HepG2 (cell line): Measurements from ENCODE around the gene CD46. TPM values are rescaled to one million over a fixed set of nuclear protein-coding genes. Genes with fewer than 3 reads are reported as not detected.

Experiments
- ATAC-seq: fragments of 200-7000 bp; cut with Tn5 transposase; 3 replicates; pipeline ENCODE4 v1.9.1; 2020; ENCODE audit warnings: mild to moderate bottlenecking, moderate library complexity
- BruUV-seq: library from RNA; stranded (reverse); fragments of 400-500 nt; replicated peaks from 2 replicates; lab custom pipeline; 2021; lab: Mats Ljungman, UMichigan
- CTCF ChIA-PET: fragments of 300-600 bp; formaldehyde crosslinking; extraction: SDS; loops from one replicate; lab custom pipeline; 2021; ENCODE audit warnings: low total read pairs, inconsistent platforms, low intra/inter-chr PET ratio; lab: Yijun Ruan, JAX
- POLR2A ChIA-PET: fragments of 350-600 bp; sonication (Branson Sonifier 250); formaldehyde crosslinking; loops from one replicate; lab custom pipeline; 2020; ENCODE audit warnings: antibody characterized with exemption, inconsistent platforms; lab: Yijun Ruan, JAX
- DNase-seq: peaks from one replicate; pipeline ENCODE4 v3.0.0-alpha.2; 2015; ENCODE audit warnings: low spot score
- FAIRE-seq: peaks from 3 replicates; lab custom pipeline; 2011; peaks lifted over from hg19 to GRCh38; lab: Jason Lieb, UNC
- H2AFZ ChIP-seq: one replicate; pipeline ENCODE4 v1.6.1; 2011; ENCODE audit warnings: low read length, inconsistent platforms
- H3K27ac ChIP-seq: fragments of 300-600 bp; 3 replicates; pipeline ENCODE4 v1.8.0; 2011; ENCODE audit warnings: mixed run types, mild to moderate bottlenecking, mixed read lengths, low read length, inconsistent platforms; ENCODE audit not compliant: insufficient read depth; ENCODE audit errors: extremely low read length
- H3K27me3 ChIP-seq, 2 experiments: fragments of 200-600 bp in 1 of 2; 2 replicates in 1 of 2; 3 replicates in 1 of 2; pipeline versions ENCODE4 v1.6.0 to v1.8.0; 2011; ENCODE audit warnings: low read length in 2 of 2, mild to moderate bottlenecking in 2 of 2, moderate library complexity in 2 of 2, inconsistent platforms in 1 of 2; ENCODE audit not compliant: insufficient read depth in 2 of 2, control insufficient read depth in 1 of 2
- H3K36me3 ChIP-seq, 2 experiments: fragments of 200-600 bp in 1 of 2; replicated peaks in 1 of 2; 2 replicates in 1 of 2; 3 replicates in 1 of 2; pipeline versions ENCODE4 v1.5.1 to v1.8.0; 2011; ENCODE audit warnings: low read length in 2 of 2, inconsistent platforms in 1 of 2; ENCODE audit not compliant: insufficient read depth in 2 of 2, control insufficient read depth in 1 of 2
- H3K4me1 ChIP-seq: 2 replicates; pipeline ENCODE4 v1.5.1; 2012; ENCODE audit warnings: low read length, inconsistent platforms; ENCODE audit not compliant: insufficient read depth
- H3K4me2 ChIP-seq: 2 replicates; pipeline ENCODE4 v1.6.0; 2011; ENCODE audit warnings: low read depth, low read length, inconsistent platforms
- H3K4me3 ChIP-seq, 3 experiments: fragments of 200-600 bp in 1 of 3; sonication (generic), shearing (Covaris generic) in 1 of 3; replicated peaks in 1 of 3; 2 replicates each; pipeline ENCODE4 v1.5.1; 2011 to 2016; ENCODE audit warnings: low read length in 3 of 3, inconsistent platforms in 2 of 3, low read depth in 2 of 3, mild to moderate bottlenecking in 2 of 3, control low read depth in 1 of 3, mixed read lengths in 1 of 3; ENCODE audit not compliant: insufficient read depth in 1 of 3
- H3K79me2 ChIP-seq: one replicate; pipeline ENCODE4 v1.6.1; 2011; ENCODE audit warnings: low read length, inconsistent platforms; ENCODE audit not compliant: insufficient read depth
- H3K9ac ChIP-seq: 2 replicates; pipeline ENCODE4 v1.6.0; 2011; ENCODE audit warnings: mild to moderate bottlenecking, low read depth, low read length, inconsistent platforms; ENCODE audit not compliant: insufficient read depth
- H3K9me3 ChIP-seq: 2 replicates; pipeline ENCODE4 v1.5.1; 2012; ENCODE audit warnings: mild to moderate bottlenecking, low read length
- H4K20me1 ChIP-seq: 2 replicates; pipeline ENCODE4 v1.6.0; 2011; ENCODE audit warnings: inconsistent platforms, mild to moderate bottlenecking, low read length, moderate library complexity; ENCODE audit not compliant: insufficient read depth
- ATF7 ChIP-seq, 2 experiments: fragments of 450-650 bp in 1 of 2; sonication (generic) in 1 of 2; formaldehyde crosslinking in 1 of 2; IDR thresholded peaks; 2 replicates each; pipeline versions ENCODE4 v1.4.0 to v1.6.1; 2016 to 2020; ENCODE audit warnings: antibody characterized with exemption in 1 of 2, mild to moderate bottlenecking in 1 of 2, missing genetic modification reagents in 1 of 2
- FLYWCH1 ChIP-seq: sonication (generic); formaldehyde crosslinking; IDR thresholded peaks from 2 replicates; pipeline ENCODE4 v1.8.1; 2023; ENCODE audit warnings: mild to moderate bottlenecking, missing genetic modification reagents
- MXD4 ChIP-seq: IDR thresholded peaks from 2 replicates; pipeline ENCODE4 v1.6.1; 2016; ENCODE audit warnings: mild to moderate bottlenecking, missing biosample characterization, missing genetic modification reagents
- WGBS: methylation state at CpG from one replicate; pipeline ENCODE4 v1.1.6; 2017; ENCODE audit warnings: low lambda C conversion rate; 5-methylcytosine and 5-hydroxymethylcytosine counted together
- in situ Hi-C: cut with HindIII; loops from 2 replicates; pipeline ENCODE4 v1.10.0; 2017; ENCODE audit warnings: low pct_unique_long_range_greater_than_20kb; ENCODE audit not compliant: extremely low pct_ligation_motif_present
- intact Hi-C: fragments of 100-400 bp; cut with micrococcal nuclease; formaldehyde crosslinking; loops from one replicate; pipeline ENCODE4 v1.10.0; 2022; ENCODE audit not compliant: unreplicated experiment
- polyA plus RNA-seq, 8 experiments: library from polyadenylated mRNA; depleted of rRNA in 3 of 8; stranded (reverse) in 7 of 8; unstranded in 1 of 8; fragments of >200 nt; fragmentation: Illumina TruSeq in 4 of 8; extraction: Trizol in 4 of 8; gene quantifications; 2 replicates each; pipeline versions ENCODE4 v1.2.1 to v1.2.3, GENCODE V29; 2011 to 2016; ENCODE audit warnings: low read depth in 4 of 8, missing spikeins in 1 of 8, mixed read lengths in 1 of 8; ENCODE audit not compliant: insufficient read depth in 1 of 8
- total RNA-seq, 5 experiments: library from RNA; depleted of rRNA; stranded (reverse); fragments of >200 nt; fragmentation: Illumina TruSeq; extraction: Trizol; gene quantifications; 2 replicates each; pipeline ENCODE4 v1.2.3, GENCODE V29; 2016; ENCODE audit warnings: low read depth in 1 of 5
- TF ChIP-seq, protein P1 (sequence below): sonication (generic); formaldehyde crosslinking; IDR thresholded peaks from 2 replicates; pipeline ENCODE4 v1.4.0; 2020; ENCODE audit warnings: missing genetic modification reagents
- TF ChIP-seq, protein P2 (sequence below): sonication (generic); formaldehyde crosslinking; IDR thresholded peaks from 2 replicates; pipeline ENCODE4 v1.8.1; 2023; ENCODE audit warnings: missing genetic modification reagents, mild to moderate bottlenecking, borderline replicate concordance

CD46 gene
- total and polyA plus RNA-seq, 2 of the 13 experiments (the other 11 are each of a cell fraction or from before 2014, with no cell fraction given) = 130 to 277 TPM

DNA sequence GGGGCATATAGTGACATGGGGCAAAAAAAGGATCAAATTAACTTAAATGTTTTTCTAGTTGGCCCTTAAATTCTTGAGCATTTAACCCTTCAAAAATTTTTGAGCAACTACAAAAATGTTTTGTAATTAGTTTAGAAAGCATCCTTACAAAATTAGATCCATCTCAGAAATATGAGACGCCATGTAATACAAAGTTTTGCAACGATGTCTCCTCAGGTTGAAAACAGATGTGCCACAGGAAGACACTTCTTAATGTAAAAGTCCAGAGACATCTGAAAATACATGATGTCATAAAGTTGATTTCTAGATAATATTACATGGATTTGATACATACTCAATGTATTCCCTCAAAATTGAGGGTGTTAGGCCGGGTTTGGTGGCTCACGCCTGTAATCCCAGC is 37.5 kb downstream of the CD46 start:
- POLR2A ChIA-PET = no interaction called here
- no peak for ATAC-seq
- DNase-seq = no peak
- in situ Hi-C loops = no loop called here
- H3K4me2 ChIP-seq = no peak overlapping the region
- TF ChIP-seq, protein P1, sequence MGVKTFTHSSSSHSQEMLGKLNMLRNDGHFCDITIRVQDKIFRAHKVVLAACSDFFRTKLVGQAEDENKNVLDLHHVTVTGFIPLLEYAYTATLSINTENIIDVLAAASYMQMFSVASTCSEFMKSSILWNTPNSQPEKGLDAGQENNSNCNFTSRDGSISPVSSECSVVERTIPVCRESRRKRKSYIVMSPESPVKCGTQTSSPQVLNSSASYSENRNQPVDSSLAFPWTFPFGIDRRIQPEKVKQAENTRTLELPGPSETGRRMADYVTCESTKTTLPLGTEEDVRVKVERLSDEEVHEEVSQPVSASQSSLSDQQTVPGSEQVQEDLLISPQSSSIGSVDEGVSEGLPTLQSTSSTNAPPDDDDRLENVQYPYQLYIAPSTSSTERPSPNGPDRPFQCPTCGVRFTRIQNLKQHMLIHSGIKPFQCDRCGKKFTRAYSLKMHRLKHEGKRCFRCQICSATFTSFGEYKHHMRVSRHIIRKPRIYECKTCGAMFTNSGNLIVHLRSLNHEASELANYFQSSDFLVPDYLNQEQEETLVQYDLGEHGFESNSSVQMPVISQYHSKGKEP (CRISPR knock-in tag) = no peak
- TF ChIP-seq ATF7 (IDR thresholded peaks at IDR 0.05) (peak; percentile 48), ATF7 (CRISPR knock-in tag; IDR thresholded peaks at IDR 0.05) (no peak), MXD4 (no peak), FLYWCH1 (CRISPR knock-in tag) (no peak)
- TF ChIP-seq, protein P2, sequence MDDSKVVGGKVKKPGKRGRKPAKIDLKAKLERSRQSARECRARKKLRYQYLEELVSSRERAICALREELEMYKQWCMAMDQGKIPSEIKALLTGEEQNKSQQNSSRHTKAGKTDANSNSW (CRISPR knock-in tag) = no peak
- TF ChIP-seq, all 625 proteins: peak for 1
- no peaks in the 10 kb centered on the region for H3K9me3 ChIP-seq
- no TSS peak for BruUV-seq
- no peak overlapping the region for H3K27ac ChIP-seq
- H3K36me3 ChIP-seq = peaks cover 10 to 46% of the 10 kb centered on the region in 2 experiments; a peak in 4 of 5 replicates
- WGBS = 97% methylated on average over 4 of the region's 4 CpGs
- no peaks in the 10 kb centered on the region; the same call in 1 of the 2 replicates for H4K20me1 ChIP-seq
- H3K79me2 ChIP-seq = no peaks in the 10 kb centered on the region
- H3K4me1 ChIP-seq = no peaks in the 10 kb centered on the region
- H2AFZ ChIP-seq = no peak overlapping the region
- no peak overlapping the region for H3K9ac ChIP-seq
- CTCF ChIA-PET = no interaction called here
- no peaks in the 10 kb centered on the region; a peak in 1 of 5 replicates for H3K27me3 ChIP-seq
- FAIRE-seq = no peak
- no peak overlapping the region for H3K4me3 ChIP-seq
- intact Hi-C loops = no loop called here
